ENCODE data around the gene VPS54. TPM values are rescaled to one million over a fixed set of nuclear protein-coding genes. Genes with fewer than 3 reads are reported as not detected.

Gene VPS54
- total RNA-seq, 1 donor from 2014 or later: 17.5 TPM

DNA sequence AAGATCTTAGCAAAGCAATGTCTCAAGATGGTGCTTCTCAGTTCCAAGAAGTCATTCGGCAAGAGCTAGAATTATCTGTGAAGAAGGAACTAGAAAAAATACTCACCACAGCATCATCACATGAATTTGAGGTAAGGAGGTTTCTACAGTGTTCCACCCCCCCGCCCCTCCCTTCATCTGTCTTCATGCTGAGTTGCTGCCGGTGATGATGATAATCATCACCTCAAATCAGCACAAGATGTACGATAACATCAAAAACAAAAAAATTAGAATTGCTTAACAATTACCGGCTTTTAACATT is 163.0 kb downstream of the VPS54 start:
- TF ChIP-seq, protein P1, sequence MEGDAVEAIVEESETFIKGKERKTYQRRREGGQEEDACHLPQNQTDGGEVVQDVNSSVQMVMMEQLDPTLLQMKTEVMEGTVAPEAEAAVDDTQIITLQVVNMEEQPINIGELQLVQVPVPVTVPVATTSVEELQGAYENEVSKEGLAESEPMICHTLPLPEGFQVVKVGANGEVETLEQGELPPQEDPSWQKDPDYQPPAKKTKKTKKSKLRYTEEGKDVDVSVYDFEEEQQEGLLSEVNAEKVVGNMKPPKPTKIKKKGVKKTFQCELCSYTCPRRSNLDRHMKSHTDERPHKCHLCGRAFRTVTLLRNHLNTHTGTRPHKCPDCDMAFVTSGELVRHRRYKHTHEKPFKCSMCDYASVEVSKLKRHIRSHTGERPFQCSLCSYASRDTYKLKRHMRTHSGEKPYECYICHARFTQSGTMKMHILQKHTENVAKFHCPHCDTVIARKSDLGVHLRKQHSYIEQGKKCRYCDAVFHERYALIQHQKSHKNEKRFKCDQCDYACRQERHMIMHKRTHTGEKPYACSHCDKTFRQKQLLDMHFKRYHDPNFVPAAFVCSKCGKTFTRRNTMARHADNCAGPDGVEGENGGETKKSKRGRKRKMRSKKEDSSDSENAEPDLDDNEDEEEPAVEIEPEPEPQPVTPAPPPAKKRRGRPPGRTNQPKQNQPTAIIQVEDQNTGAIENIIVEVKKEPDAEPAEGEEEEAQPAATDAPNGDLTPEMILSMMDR (IDR thresholded peaks at IDR 0.05; ENCODE audit: insufficient read depth, low read depth, low read length): no peak
- no peak for TF ChIP-seq EZH2 (IDR thresholded peaks at IDR 0.05; ENCODE audit: insufficient read depth, low read length)
- no peaks in the 10 kb centered on the region for H3K27me3 ChIP-seq (ENCODE audit: insufficient read depth, low read length)
- peaks cover 35% of the 10 kb centered on the region for H3K4me1 Mint-ChIP-seq (ENCODE audit: low read depth, unreplicated experiment)
- no peak overlapping the region for H3K4me3 ChIP-seq (ENCODE audit: insufficient read depth, low read depth, low read length)
- no peaks in the 10 kb centered on the region for H3K9me3 Mint-ChIP-seq (ENCODE audit: unreplicated experiment)
- H3K36me3 ChIP-seq (ENCODE audit: insufficient read depth, low read length): peaks cover 12% of the 10 kb centered on the region
- no peak overlapping the region for H3K27ac Mint-ChIP-seq (ENCODE audit: unreplicated experiment)
- H4K20me1 ChIP-seq (ENCODE audit: insufficient read depth, low read length): peaks cover 51% of the 10 kb centered on the region
- H3K4me2 ChIP-seq (ENCODE audit: low read length): no peak overlapping the region
- no peak for FAIRE-seq
- no peaks in the 10 kb centered on the region for H3K9me3 ChIP-seq (ENCODE audit: insufficient read depth, low read depth, low read length)
- DNase-seq (ENCODE audit: low read depth): no peak
- no peaks in the 10 kb centered on the region for H3K4me1 ChIP-seq (ENCODE audit: insufficient read depth, low read length)
- H3K79me2 ChIP-seq (ENCODE audit: insufficient read depth, low read length): peaks cover 66% of the 10 kb centered on the region
- H3K9ac ChIP-seq (ENCODE audit: low read length): no peak overlapping the region
- H2AFZ ChIP-seq (ENCODE audit: low read depth, low read length): no peak overlapping the region
- H3K4me3 Mint-ChIP-seq (ENCODE audit: unreplicated experiment): no peak overlapping the region
- no peaks in the 10 kb centered on the region for H3K27me3 Mint-ChIP-seq (ENCODE audit: low read depth, unreplicated experiment)
- peaks cover 24% of the 10 kb centered on the region for H3K36me3 Mint-ChIP-seq (ENCODE audit: low read depth, unreplicated experiment)
- H3K27ac ChIP-seq (ENCODE audit: low read depth, low read length): no peak overlapping the region

- FAIRE-seq: no peak
- H4K20me1 ChIP-seq (ENCODE audit: insufficient read depth, low read length): peaks cover 56% of the 10 kb centered on the region
- peaks cover 72% of the 10 kb centered on the region for H3K79me2 ChIP-seq (ENCODE audit: insufficient read depth, low read length)
- no peak overlapping the region for H3K27ac ChIP-seq (ENCODE audit: low read depth, low read length)
- no peak overlapping the region for H3K4me2 ChIP-seq (ENCODE audit: low read length)
- Mint-ChIP-seq H3K27me3 (ENCODE audit: low read depth, unreplicated experiment) (no peaks in the 10 kb centered on the region), H3K9me3 (ENCODE audit: unreplicated experiment) (no peaks in the 10 kb centered on the region), H3K4me3 (ENCODE audit: unreplicated experiment) (no peak overlapping the region), H3K36me3 (ENCODE audit: low read depth, unreplicated experiment) (peaks cover 24% of the 10 kb centered on the region), H3K27ac (ENCODE audit: unreplicated experiment) (no peak overlapping the region), H3K4me1 (ENCODE audit: low read depth, unreplicated experiment) (peaks cover 38% of the 10 kb centered on the region)
- no peaks in the 10 kb centered on the region for H3K27me3 ChIP-seq (ENCODE audit: insufficient read depth, low read length)
- H3K4me1 ChIP-seq (ENCODE audit: insufficient read depth, low read length): no peaks in the 10 kb centered on the region
- H2AFZ ChIP-seq (ENCODE audit: low read depth, low read length): no peak overlapping the region
- no peaks in the 10 kb centered on the region for H3K9me3 ChIP-seq (ENCODE audit: insufficient read depth, low read depth, low read length)
- H3K4me3 ChIP-seq (ENCODE audit: insufficient read depth, low read depth, low read length): no peak overlapping the region
- H3K9ac ChIP-seq (ENCODE audit: low read length): no peak overlapping the region
- peaks cover 12% of the 10 kb centered on the region for H3K36me3 ChIP-seq (ENCODE audit: insufficient read depth, low read length)
- no peak for TF ChIP-seq EZH2 (IDR thresholded peaks at IDR 0.05; ENCODE audit: insufficient read depth, low read length)
- TF ChIP-seq, protein P1 (IDR thresholded peaks at IDR 0.05; ENCODE audit: insufficient read depth, low read depth, low read length): no peak
- no peak for DNase-seq (ENCODE audit: low read depth)
Observed at GRCh38 chr2:63855418-63856302, 163.6 kb downstream of the VPS54 start.

Measured in astrocyte (in vitro differentiated cells and primary cell).